NCI-H2227 (cell line): ENCODE results near the gene TOP3A.
A peak's percentile ranks its signal among the peaks of the same experiment; 100 is the strongest.
"Not testable (repeated sequence)": the region's sequence is repeated elsewhere in the genome, so short reads cannot be mapped to it uniquely, and the experiment has no call there.

ENCODE experiments used
- DNase-seq: peaks from one replicate; lab custom pipeline; 2025; ENCODE audit not compliant: unreplicated experiment; lab: John Stamatoyannopoulos, UW

TOP3A gene

GRCh38 chr17:18324140-18325050 is 9.6 kb upstream of the TOP3A start:
- no peak for DNase-seq

GRCh38 chr17:18323507-18324139 is 8.8 kb upstream of the TOP3A start:
- DNase-seq = no peak

- DNase-seq = no peak
Observed at GRCh38 chr17:18323007-18323406, 8.2 kb upstream of the TOP3A start.

GRCh38 chr17:18322522-18322921 is 7.7 kb upstream of the TOP3A start:
- DNase-seq = no peak

GRCh38 chr17:18321309-18321708 is 6.5 kb upstream of the TOP3A start:
- no peak for DNase-seq

- no peak for DNase-seq
Observed at GRCh38 chr17:18320301-18320700, 5.5 kb upstream of the TOP3A start.

GRCh38 chr17:18319604-18320256 is 4.9 kb upstream of the TOP3A start:
- peak; percentile 30 for DNase-seq

GRCh38 chr17:18318771-18319450 is 4.1 kb upstream of the TOP3A start:
- no peak for DNase-seq

GRCh38 chr17:18318117-18318516 is 3.3 kb upstream of the TOP3A start:
- DNase-seq = no peak

- DNase-seq = no peak
Observed at GRCh38 chr17:18315961-18316360, 1.2 kb upstream of the TOP3A start.

GRCh38 chr17:18315562-18315922 is 748 bp upstream of the TOP3A start:
- DNase-seq = no peak

- peak; percentile 45 for DNase-seq
Observed at GRCh38 chr17:18314059-18314730, 599 bp downstream of the TOP3A start.

- DNase-seq = no peak
Observed at GRCh38 chr17:18309202-18309601, 5.6 kb downstream of the TOP3A start.

- DNase-seq = not testable (repeated sequence)
Observed at GRCh38 chr17:18303206-18303605, 11.6 kb downstream of the TOP3A start.

- DNase-seq = no peak
Observed at GRCh38 chr17:18300725-18301480, 13.9 kb downstream of the TOP3A start.

- not testable (repeated sequence) for DNase-seq
Observed at GRCh38 chr17:18298061-18298460, 16.7 kb downstream of the TOP3A start.

- DNase-seq = no peak
Observed at GRCh38 chr17:18291718-18292540, 22.9 kb downstream of the TOP3A start.

GRCh38 chr17:18285296-18285695 is 29.5 kb downstream of the TOP3A start:
- DNase-seq = no peak

GRCh38 chr17:18281788-18282187 is 33.0 kb downstream of the TOP3A start:
- DNase-seq = no peak
